GM18520 (cell line): Measurements from ENCODE around the gene PCYT1B.
A peak's percentile ranks its signal among the peaks of the same experiment; 100 is the strongest.

Experiments used
- ATAC-seq: cut with Tn5 transposase; IDR thresholded peaks from one replicate; pipeline ENCODE4 v1.9.1; 2021; ENCODE audit not compliant: unreplicated experiment

PCYT1B gene

DNA sequence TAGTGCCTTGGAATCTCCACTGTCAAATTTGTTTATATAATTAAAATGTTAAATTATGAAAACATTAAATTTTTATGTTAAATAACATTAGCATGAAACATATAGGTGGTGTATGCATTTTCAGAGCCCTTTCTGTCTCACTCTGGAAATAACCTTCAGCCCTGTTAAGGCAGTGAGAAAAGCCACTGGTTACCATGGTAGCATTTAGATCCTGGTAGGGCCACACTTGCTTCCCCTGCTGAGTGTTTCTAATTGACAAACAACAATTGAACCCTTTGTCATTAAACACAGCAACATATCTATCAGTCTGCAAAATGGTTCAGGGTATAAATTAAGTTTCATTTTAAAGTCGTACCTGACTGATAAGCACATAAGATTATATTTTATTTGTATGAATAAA, 118.5 kb downstream of the PCYT1B start:
- ATAC-seq: no peak

DNA sequence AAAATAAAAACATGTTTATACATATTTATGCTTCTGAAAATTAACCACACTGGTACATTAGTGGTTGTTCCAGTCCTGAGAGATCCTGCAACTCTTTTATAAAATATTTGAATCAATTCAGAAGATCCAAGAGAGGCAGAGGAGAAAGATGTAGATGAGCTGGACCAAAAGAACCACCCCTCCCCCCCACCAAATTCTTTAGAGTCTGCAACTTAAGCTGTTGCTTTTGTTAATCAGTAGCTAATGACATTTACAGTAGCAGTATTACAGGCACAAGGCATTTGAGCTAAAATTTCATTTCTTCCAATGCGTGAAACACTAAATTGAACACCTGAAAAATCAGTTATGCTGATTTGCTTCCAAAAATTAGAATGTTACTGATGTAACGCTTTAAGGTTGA, 120.5 kb downstream of the PCYT1B start:
- no peak for ATAC-seq

DNA sequence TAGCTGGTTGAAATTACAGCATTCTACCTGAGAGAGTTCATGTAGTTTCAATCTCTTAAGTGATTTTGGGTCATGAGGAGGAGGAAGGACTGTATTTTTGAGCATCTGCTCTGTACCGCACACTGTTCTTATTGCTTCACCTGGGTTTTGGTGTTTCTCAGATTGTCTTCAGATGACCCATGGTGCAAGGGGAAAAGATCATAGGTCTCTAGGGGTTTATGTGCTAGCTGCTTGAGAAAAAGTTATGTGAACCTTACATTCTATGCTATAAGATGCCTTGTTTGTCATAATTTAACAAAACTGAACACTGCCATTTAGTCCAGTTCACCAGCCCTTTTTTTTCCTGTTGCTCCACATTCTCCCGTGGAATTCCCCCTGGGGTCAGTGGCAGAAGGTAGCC, 121.7 kb downstream of the PCYT1B start:
- ATAC-seq: no peak

DNA sequence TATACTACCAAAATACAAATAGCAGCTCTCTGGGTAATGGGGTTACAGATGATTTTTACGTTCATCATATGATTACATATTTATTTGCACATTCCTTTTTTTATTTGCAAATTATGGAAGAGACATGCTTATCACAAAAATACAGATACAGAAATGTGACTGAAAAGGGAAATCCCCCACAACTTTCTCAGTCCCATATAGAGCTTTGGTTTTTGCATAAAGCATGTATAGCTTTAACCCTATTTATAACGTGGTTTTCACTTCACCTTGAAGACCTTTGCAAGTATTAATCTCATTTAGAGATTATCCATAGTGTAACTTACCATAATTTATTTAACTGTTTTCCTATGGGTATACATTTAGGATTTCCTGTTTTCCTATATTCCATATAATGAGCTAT, 126.7 kb downstream of the PCYT1B start:
- no peak for ATAC-seq

DNA sequence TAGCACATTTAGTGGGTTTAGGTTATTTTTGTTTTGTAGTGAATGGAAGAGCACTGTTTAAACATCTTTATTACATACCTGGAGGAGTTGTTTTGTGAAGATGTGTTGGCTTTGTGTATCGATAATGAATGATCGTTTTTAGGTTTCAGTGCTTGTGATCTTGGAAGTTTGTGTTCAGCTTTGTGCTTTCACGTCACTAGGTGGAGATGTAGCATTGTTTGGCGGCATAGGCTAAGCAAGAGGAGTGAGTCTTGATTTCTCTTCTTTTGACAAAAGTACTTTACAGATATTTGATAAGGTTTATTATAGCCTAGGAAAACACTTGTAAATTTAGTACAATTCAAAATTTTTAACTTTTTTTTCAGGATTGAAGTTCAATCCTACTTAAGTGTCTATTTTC, 131.7 kb downstream of the PCYT1B start:
- no peak for ATAC-seq

DNA sequence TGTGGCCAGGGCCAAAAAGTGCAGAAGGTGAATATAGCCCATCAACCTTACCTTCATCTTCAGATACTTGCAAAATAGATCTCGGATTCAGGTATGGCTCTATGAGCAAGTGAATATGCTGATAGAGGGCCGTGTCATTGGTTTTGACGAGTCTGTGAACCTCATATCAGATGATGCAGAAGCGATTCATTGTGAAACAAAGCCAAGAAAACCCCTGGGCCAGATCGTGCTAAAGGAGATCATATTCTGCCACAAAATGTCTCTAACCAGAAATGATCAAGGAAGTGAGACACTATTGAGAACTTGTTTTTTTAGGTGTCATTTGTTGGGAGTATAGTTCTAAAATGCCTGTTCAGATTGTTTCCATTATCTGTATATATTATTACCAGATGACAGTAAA, 133.7 kb downstream of the PCYT1B start:
- ATAC-seq: peak; percentile 97

DNA sequence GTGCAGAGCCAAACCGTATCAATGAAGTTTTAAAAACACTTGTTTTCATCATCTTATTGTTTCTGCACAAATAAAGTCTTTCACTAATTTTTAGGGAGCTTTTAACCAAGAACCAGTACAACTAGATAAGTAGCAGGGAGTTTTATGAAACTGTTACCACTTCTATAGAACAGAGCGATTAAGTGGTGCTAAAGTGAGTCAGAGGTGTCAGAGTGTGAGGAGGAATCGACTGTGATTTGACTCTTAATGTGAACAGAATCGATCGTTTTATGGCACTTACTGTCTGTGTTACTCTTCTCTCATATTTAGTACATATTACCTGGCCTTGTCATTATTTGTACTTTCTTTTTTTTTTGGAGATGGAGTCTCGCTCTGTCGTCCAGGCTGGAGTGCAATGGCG, 138.8 kb downstream of the PCYT1B start:
- no peak for ATAC-seq
